ENCODE results near the gene NKX2-2. TPM values are rescaled to one million over a fixed set of nuclear protein-coding genes. Genes with fewer than 3 reads are reported as not detected.
A peak's percentile ranks its signal among the peaks of the same experiment; 100 is the strongest.

Gene NKX2-2
- polyA plus RNA-seq (2012; ENCODE audit: missing spikeins): not detected

GRCh38 chr20:21513881-21514540 is at the start of gene NKX2-2:
Gene NKX2-2 (minus strand): TSS chr20:21514064. CDS start chr20:21513669, 395 bp downstream.
- DNase-seq (ENCODE audit: insufficient read length) (no peak), FAIRE-seq (no peak)
- TF ChIP-seq POLR2AphosphoS5 (IDR thresholded peaks at IDR 0.05; ENCODE audit: low read depth, low read length): no peak
- no peak for TF ChIP-seq TAF1 (IDR thresholded peaks at IDR 0.05; ENCODE audit: borderline replicate concordance, low read depth, low read length)

GRCh38 chr20:21562656-21563055 is 48.8 kb upstream of the NKX2-2 start:
- no peak for FAIRE-seq
- no peak for TF ChIP-seq TAF1 (IDR thresholded peaks at IDR 0.05; ENCODE audit: borderline replicate concordance, low read depth, low read length)
- no peak for TF ChIP-seq POLR2A (IDR thresholded peaks at IDR 0.05; ENCODE audit: low read depth, low read length)
- TF ChIP-seq POLR2AphosphoS5 (IDR thresholded peaks at IDR 0.05; ENCODE audit: low read depth, low read length): no peak
- DNase-seq (ENCODE audit: insufficient read length): no peak

- no peak for DNase-seq (ENCODE audit: insufficient read length)
- TF ChIP-seq POLR2A (IDR thresholded peaks at IDR 0.05; ENCODE audit: low read depth, low read length): no peak
- TF ChIP-seq POLR2AphosphoS5 (IDR thresholded peaks at IDR 0.05; ENCODE audit: low read depth, low read length): no peak
- no peak for TF ChIP-seq TAF1 (IDR thresholded peaks at IDR 0.05; ENCODE audit: borderline replicate concordance, low read depth, low read length)
- FAIRE-seq: peak; percentile 67
Observed at GRCh38 chr20:21559305-21559704, 45.4 kb upstream of the NKX2-2 start.

- TF ChIP-seq POLR2A (IDR thresholded peaks at IDR 0.05; ENCODE audit: low read depth, low read length) (no peak), POLR2AphosphoS5 (IDR thresholded peaks at IDR 0.05; ENCODE audit: low read depth, low read length) (no peak), TAF1 (IDR thresholded peaks at IDR 0.05; ENCODE audit: borderline replicate concordance, low read depth, low read length) (no peak)
- DNase-seq (ENCODE audit: insufficient read length) (no peak), FAIRE-seq (peak; percentile 51)
Observed at GRCh38 chr20:21557241-21558020, 43.6 kb upstream of the NKX2-2 start.

DNA sequence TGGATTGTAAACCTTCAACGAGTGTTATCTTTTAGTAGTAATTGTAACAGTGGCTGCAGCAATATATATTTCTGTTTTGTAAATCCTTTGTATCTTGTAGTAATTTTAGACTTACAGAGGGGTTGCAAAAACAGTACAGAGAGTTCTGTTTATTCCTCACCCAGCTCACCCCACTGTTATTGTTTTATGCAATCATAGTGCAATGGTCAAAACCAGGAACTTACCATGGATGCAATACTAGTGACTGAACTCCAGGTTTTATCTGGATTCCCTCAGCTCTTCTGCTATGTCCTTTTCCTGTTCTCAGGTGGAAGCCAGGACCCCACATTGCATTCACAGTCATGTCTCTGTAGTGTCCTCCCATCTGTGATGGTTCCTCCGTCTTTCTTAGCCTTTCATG is 42.5 kb upstream of the NKX2-2 start:
- TF ChIP-seq TAF1 (IDR thresholded peaks at IDR 0.05; ENCODE audit: borderline replicate concordance, low read depth, low read length) (no peak), POLR2AphosphoS5 (IDR thresholded peaks at IDR 0.05; ENCODE audit: low read depth, low read length) (no peak), POLR2A (IDR thresholded peaks at IDR 0.05; ENCODE audit: low read depth, low read length) (no peak)
- FAIRE-seq (no peak), DNase-seq (ENCODE audit: insufficient read length) (no peak)

- TF ChIP-seq POLR2AphosphoS5 (IDR thresholded peaks at IDR 0.05; ENCODE audit: low read depth, low read length) (no peak), POLR2A (IDR thresholded peaks at IDR 0.05; ENCODE audit: low read depth, low read length) (no peak), TAF1 (IDR thresholded peaks at IDR 0.05; ENCODE audit: borderline replicate concordance, low read depth, low read length) (no peak)
- FAIRE-seq: no peak
Observed at GRCh38 chr20:21555470-21556120, 41.7 kb upstream of the NKX2-2 start.

DNA sequence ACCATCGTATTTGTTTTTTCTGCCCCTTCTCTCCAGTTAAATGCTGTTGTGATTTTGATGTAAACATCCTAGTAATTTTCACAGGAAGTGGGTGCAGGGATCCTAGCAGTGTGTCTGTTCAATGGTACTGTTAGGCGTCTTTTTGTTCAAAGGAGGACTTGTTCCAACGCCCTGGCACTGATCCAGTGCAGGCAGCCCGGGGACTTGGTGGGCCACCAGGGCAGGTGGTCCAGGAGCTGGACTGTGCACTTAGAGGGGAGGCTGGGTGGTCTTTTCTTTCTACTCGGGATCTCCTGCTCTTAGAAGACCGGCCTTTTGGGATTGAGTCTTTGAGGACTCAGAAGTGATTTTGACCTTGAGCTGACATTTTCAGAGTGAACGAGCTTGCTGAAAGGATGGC is 41.1 kb upstream of the NKX2-2 start:
- TF ChIP-seq POLR2A (IDR thresholded peaks at IDR 0.05; ENCODE audit: low read depth, low read length): no peak
- TF ChIP-seq POLR2AphosphoS5 (IDR thresholded peaks at IDR 0.05; ENCODE audit: low read depth, low read length): no peak
- FAIRE-seq: no peak

More at GRCh38 chr20:21555470-21556120, 41.7 kb upstream of the NKX2-2 start:
- no peak for DNase-seq (ENCODE audit: insufficient read length)

GRCh38 chr20:21554376-21554890 is 40.6 kb upstream of the NKX2-2 start:
- FAIRE-seq (no peak), DNase-seq (ENCODE audit: insufficient read length) (no peak)
- TF ChIP-seq POLR2AphosphoS5 (IDR thresholded peaks at IDR 0.05; ENCODE audit: low read depth, low read length) (no peak), POLR2A (IDR thresholded peaks at IDR 0.05; ENCODE audit: low read depth, low read length) (no peak), TAF1 (IDR thresholded peaks at IDR 0.05; ENCODE audit: borderline replicate concordance, low read depth, low read length) (no peak)

More for the DNA sequence above, 41.1 kb upstream of the NKX2-2 start:
- DNase-seq (ENCODE audit: insufficient read length): no peak

DNA sequence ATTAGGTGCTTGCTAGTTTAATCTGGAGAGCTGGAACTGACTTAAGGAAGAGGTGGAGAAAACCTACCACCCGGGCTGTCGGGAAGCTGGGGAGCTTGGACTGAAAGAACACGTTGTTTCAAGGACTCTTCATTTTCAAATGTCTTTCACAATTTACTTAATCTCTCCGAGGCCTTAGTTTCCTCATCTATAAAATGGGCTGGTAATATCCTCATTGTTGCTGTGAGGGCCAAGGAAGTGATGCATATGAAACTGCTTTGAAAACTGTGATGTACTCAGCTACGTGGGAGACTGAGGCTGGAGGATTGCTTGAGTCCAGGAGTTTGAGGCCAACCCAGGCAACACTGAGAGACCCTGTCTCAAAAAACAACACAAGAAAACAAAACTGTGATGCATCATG is 36.7 kb upstream of the NKX2-2 start:
- no peak for DNase-seq (ENCODE audit: insufficient read length)
- TF ChIP-seq TAF1 (IDR thresholded peaks at IDR 0.05; ENCODE audit: borderline replicate concordance, low read depth, low read length) (no peak), POLR2A (IDR thresholded peaks at IDR 0.05; ENCODE audit: low read depth, low read length) (no peak), POLR2AphosphoS5 (IDR thresholded peaks at IDR 0.05; ENCODE audit: low read depth, low read length) (no peak)
- FAIRE-seq: no peak

DNA sequence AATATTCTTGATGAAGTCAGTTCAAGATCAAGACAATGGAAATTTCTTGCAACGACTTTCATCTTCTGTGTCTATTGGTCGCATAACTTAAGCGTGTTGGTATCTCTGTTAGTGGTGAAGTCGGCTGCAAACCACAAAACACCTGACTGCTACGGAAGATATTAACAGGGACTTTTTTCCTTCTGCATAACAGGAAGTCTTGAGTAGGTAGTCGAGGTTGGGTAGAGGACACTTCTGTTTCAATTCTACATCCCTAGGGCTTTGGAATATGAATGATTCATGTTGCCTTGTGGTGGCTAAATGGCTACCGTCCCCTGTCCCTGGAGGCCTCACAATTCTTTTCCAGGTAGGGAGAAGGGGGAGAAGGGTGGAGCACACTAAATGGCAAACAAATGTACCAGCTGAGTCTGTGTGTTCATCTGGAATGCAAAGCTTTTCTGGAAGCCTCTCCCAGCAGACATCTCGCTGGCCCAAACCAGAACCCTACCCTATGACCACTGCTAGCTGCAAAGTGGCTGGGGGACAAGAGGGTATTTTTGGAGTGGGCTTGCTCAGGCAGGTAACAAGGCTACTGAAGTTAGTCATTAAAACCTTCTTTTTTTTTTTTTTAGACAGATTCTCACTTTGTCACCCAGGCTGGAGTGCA is 34.6 kb upstream of the NKX2-2 start:
- peak; percentile 71 for FAIRE-seq
- DNase-seq (ENCODE audit: insufficient read length): no peak
- no peak for TF ChIP-seq POLR2A (IDR thresholded peaks at IDR 0.05; ENCODE audit: low read depth, low read length)
- no peak for TF ChIP-seq TAF1 (IDR thresholded peaks at IDR 0.05; ENCODE audit: borderline replicate concordance, low read depth, low read length)
- no peak for TF ChIP-seq POLR2AphosphoS5 (IDR thresholded peaks at IDR 0.05; ENCODE audit: low read depth, low read length)

GRCh38 chr20:21546355-21546754 is 32.5 kb upstream of the NKX2-2 start:
- TF ChIP-seq TAF1 (IDR thresholded peaks at IDR 0.05; ENCODE audit: borderline replicate concordance, low read depth, low read length) (no peak), POLR2AphosphoS5 (IDR thresholded peaks at IDR 0.05; ENCODE audit: low read depth, low read length) (no peak), POLR2A (IDR thresholded peaks at IDR 0.05; ENCODE audit: low read depth, low read length) (no peak)
- FAIRE-seq (no peak), DNase-seq (ENCODE audit: insufficient read length) (no peak)

Measured in GM12892 (cell line).